Measurements from ENCODE around the gene DDX3X.

DDX3X gene

DNA sequence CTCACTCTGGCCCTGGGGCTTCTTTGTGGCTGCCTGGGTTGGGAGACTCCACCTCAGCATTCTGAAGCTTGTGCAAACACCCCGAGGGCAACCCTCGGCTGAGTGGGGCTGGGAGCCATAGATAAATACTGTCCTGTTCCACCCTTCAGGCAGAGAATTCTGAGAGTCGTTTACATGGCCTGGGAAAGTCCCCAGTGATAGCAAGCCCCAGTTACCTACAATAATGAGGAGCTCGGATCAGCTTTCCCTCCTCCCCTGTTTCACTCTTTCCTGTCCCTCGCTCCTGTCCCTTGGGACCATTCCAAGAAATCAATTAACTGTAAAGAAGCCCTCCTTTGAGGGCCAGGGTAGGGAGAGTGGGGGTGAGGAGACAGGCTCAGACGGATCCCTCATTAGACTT, 31.6 kb upstream of the DDX3X start:
- Histone ChIP-seq H3K27me3 (ENCODE audit: low read depth, low read length) (no peaks in the 10 kb centered on the region), H3K9ac (ENCODE audit: low read length) (no peak overlapping the region), H3K27ac (ENCODE audit: low read length) (no peak overlapping the region), H3K4me1 (ENCODE audit: low read length) (peaks cover 11% of the 10 kb centered on the region), H2AFZ (ENCODE audit: low read depth, low read length) (peak overlapping the region; percentile 39; the same call in 1 of the 2 replicates), H4K20me1 (ENCODE audit: insufficient read depth, low read length) (no peaks in the 10 kb centered on the region), H3K4me3 (ENCODE audit: low read length) (no peak overlapping the region), H3K79me2 (ENCODE audit: low read length) (no peaks in the 10 kb centered on the region), H3K36me3 (replicated peaks; ENCODE audit: low read depth, low read length) (no peaks in the 10 kb centered on the region), H3K9me3 (ENCODE audit: insufficient read depth, low read length) (no peaks in the 10 kb centered on the region), H3K4me2 (ENCODE audit: low read length) (no peak overlapping the region)
- TF ChIP-seq, protein P1, sequence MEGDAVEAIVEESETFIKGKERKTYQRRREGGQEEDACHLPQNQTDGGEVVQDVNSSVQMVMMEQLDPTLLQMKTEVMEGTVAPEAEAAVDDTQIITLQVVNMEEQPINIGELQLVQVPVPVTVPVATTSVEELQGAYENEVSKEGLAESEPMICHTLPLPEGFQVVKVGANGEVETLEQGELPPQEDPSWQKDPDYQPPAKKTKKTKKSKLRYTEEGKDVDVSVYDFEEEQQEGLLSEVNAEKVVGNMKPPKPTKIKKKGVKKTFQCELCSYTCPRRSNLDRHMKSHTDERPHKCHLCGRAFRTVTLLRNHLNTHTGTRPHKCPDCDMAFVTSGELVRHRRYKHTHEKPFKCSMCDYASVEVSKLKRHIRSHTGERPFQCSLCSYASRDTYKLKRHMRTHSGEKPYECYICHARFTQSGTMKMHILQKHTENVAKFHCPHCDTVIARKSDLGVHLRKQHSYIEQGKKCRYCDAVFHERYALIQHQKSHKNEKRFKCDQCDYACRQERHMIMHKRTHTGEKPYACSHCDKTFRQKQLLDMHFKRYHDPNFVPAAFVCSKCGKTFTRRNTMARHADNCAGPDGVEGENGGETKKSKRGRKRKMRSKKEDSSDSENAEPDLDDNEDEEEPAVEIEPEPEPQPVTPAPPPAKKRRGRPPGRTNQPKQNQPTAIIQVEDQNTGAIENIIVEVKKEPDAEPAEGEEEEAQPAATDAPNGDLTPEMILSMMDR (IDR thresholded peaks at IDR 0.05; ENCODE audit: low read depth, low read length), result no peak
- no peak for TF ChIP-seq EZH2phosphoT487 (IDR thresholded peaks at IDR 0.05; ENCODE audit: low read depth)

DNA sequence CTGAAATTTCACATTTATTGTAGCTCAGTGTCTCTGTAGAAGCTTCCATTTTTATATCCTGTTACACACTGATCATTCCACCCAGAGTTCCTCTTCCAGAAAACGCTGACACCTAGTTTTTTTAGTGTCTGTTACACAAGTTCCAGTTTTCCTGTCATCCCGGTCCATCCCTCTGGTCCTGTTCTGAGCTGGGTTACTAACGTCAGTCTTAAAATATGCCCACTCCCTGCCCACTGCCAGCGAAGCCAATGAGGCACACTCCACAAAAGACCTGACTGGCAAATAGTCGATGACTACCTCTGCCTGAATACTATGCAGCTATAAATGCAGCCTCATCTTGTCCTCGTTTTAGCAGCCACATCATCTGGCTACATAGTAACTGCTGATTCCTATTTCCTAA, 30.9 kb upstream of the DDX3X start:
- no peak overlapping the region for H3K4me3 ChIP-seq (ENCODE audit: low read length)
- no peaks in the 10 kb centered on the region for H3K27me3 ChIP-seq (ENCODE audit: low read depth, low read length)
- H4K20me1 ChIP-seq (ENCODE audit: insufficient read depth, low read length), result no peaks in the 10 kb centered on the region
- H3K9ac ChIP-seq (ENCODE audit: low read length), result no peak overlapping the region
- no peak overlapping the region for H3K27ac ChIP-seq (ENCODE audit: low read length)
- H3K79me2 ChIP-seq (ENCODE audit: low read length), result no peaks in the 10 kb centered on the region
- H2AFZ ChIP-seq (ENCODE audit: low read depth, low read length), result no peak overlapping the region
- H3K36me3 ChIP-seq (replicated peaks; ENCODE audit: low read depth, low read length), result no peaks in the 10 kb centered on the region
- H3K9me3 ChIP-seq (ENCODE audit: insufficient read depth, low read length), result no peaks in the 10 kb centered on the region
- no peak overlapping the region for H3K4me2 ChIP-seq (ENCODE audit: low read length)
- no peak for TF ChIP-seq EZH2phosphoT487 (IDR thresholded peaks at IDR 0.05; ENCODE audit: low read depth)
- TF ChIP-seq, protein P1 (IDR thresholded peaks at IDR 0.05; ENCODE audit: low read depth, low read length), result no peak
- H3K4me1 ChIP-seq (ENCODE audit: low read length), result peaks cover 11% of the 10 kb centered on the region

DNA sequence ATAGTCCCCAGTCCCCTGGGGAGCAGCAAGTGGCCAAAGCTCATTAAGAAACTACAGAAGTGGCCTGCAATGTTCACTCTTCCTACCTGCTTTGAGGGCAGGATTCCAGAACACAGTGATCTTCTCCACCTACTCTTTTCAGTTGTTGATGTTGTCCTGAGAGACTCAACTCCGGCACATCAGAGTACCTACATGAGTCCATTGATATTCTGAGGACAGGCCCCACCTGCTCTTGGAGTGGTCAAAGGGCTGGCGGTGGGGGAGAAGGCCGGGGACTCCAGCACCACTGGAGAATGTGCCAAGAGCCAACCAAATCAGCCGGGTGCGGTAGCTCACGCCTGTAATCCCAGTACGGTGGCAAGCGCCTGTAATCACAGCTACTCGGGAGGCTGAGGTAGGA, 29.8 kb upstream of the DDX3X start:
- no peak overlapping the region for H2AFZ ChIP-seq (ENCODE audit: low read depth, low read length)

DNA sequence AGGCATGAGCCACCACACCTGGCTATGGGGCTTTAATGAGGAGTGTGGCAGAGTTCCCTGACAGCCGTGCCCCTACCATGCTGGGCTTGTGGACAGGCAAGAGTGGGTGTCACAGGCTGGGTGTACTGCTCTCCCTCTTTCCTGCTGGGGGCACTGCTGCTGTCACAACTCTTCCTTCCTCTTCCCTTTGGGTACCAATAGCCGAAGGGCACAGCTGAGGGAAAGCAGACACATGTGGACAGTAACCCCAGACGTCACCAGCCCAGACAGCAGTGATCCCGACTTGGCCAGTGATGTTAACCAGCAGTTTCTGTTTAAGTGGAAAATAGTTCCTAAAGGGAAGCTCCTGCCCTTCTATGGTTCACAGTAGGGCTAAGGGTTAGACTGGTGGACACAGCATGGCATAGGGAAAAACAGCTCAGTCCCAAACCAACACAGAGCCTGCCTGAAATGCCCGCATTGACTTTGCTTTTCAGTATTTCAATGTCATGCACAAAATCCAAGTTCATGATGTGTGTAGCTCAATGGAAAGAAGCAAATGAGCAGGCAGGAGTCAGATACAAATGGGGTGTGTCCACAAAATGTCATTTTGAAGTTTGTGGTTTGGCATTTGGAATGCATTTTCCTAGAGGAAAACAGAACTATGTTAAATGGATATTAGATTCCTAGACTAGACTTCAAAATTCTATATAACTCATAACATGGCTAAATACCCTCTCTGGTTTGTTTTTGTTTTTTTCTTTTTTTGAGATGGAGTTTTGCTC, 24.9 kb upstream of the DDX3X start:
- no peaks in the 10 kb centered on the region for H3K4me1 ChIP-seq (ENCODE audit: low read length)
- H3K4me2 ChIP-seq (ENCODE audit: low read length), result no peak overlapping the region
- H3K79me2 ChIP-seq (ENCODE audit: low read length), result no peaks in the 10 kb centered on the region
- H4K20me1 ChIP-seq (ENCODE audit: insufficient read depth, low read length), result no peaks in the 10 kb centered on the region
- no peak for TF ChIP-seq EZH2phosphoT487 (IDR thresholded peaks at IDR 0.05; ENCODE audit: low read depth)
- TF ChIP-seq, protein P1 (IDR thresholded peaks at IDR 0.05; ENCODE audit: low read depth, low read length), result no peak
- H3K36me3 ChIP-seq (replicated peaks; ENCODE audit: low read depth, low read length), result no peaks in the 10 kb centered on the region
- no peak overlapping the region for H3K4me3 ChIP-seq (ENCODE audit: low read length)
- H3K27me3 ChIP-seq (ENCODE audit: low read depth, low read length), result no peaks in the 10 kb centered on the region
- no peak overlapping the region for H3K27ac ChIP-seq (ENCODE audit: low read length)
- H3K9ac ChIP-seq (ENCODE audit: low read length), result no peak overlapping the region
- H3K9me3 ChIP-seq (ENCODE audit: insufficient read depth, low read length), result no peaks in the 10 kb centered on the region
- no peak overlapping the region for H2AFZ ChIP-seq (ENCODE audit: low read depth, low read length)

More for the DNA sequence above, 29.8 kb upstream of the DDX3X start:
- Histone ChIP-seq H3K9me3 (ENCODE audit: insufficient read depth, low read length) (no peaks in the 10 kb centered on the region), H3K4me1 (ENCODE audit: low read length) (peaks cover 11% of the 10 kb centered on the region), H3K27ac (ENCODE audit: low read length) (no peak overlapping the region), H3K4me3 (ENCODE audit: low read length) (no peak overlapping the region), H3K36me3 (replicated peaks; ENCODE audit: low read depth, low read length) (no peaks in the 10 kb centered on the region), H3K79me2 (ENCODE audit: low read length) (no peaks in the 10 kb centered on the region), H3K27me3 (ENCODE audit: low read depth, low read length) (no peaks in the 10 kb centered on the region), H4K20me1 (ENCODE audit: insufficient read depth, low read length) (no peaks in the 10 kb centered on the region), H3K4me2 (ENCODE audit: low read length) (no peak overlapping the region), H3K9ac (ENCODE audit: low read length) (no peak overlapping the region)
- TF ChIP-seq EZH2phosphoT487 (IDR thresholded peaks at IDR 0.05; ENCODE audit: low read depth), result no peak
- TF ChIP-seq, protein P1 (IDR thresholded peaks at IDR 0.05; ENCODE audit: low read depth, low read length), result no peak

Data from OCI-LY3 (cell line).